Suppressor macrophage treated with lipopolysaccharide for 1 hour (primary cell): ENCODE measurements around the gene SPEM1.

ENCODE experiments used
- DNase-seq, 3 donors: peaks; one replicate each; pipeline ENCODE4 v3.0.0-alpha.2; 2020 to 2022

SPEM1 gene

DNA sequence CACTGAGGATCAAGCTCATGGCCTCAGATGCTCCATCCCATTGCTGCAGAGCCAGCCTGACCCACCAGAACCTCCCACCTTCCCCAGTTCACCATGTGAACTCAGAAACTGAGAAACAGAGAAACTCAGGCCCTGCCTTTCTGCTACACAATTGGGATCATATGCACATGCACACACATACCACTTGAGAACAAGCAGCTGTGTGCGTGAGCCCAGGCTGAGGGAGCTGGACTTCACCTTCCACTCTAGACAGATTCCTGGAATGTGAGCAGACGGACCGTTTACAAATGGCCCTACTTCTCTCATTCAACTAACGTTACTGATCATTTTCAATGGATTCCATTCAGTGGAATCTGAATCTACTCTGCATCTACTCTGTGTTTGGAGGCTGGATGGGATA lies 3.6 kb downstream of the SPEM1 start:
- DNase-seq = no peak

DNA sequence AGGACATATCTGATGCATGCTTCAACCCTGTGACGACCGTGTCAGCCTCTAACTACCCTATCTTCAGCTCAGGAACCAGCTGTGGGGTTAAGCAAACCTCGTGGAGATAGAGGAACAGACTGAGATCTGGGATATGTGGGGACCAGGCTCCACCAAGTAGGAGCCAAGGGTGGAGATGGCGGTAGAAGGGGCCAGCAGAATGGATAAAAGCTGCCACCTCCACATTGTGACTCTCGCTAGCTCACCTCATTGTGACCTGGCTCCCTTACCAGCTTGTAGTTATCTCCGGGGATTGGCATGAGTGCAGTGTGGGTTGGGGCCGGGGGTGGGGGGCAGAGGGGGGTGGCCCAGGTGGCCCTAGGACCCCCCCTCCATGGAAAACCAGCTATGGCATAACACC lies 5.2 kb downstream of the SPEM1 start, which contains the start of gene SPEM2:
Gene SPEM2, plus strand, starts transcription at position 301 of the 400 bp plus-strand sequence. Its CDS starts 73 bp downstream, at position 374.
- no peak for DNase-seq

DNA sequence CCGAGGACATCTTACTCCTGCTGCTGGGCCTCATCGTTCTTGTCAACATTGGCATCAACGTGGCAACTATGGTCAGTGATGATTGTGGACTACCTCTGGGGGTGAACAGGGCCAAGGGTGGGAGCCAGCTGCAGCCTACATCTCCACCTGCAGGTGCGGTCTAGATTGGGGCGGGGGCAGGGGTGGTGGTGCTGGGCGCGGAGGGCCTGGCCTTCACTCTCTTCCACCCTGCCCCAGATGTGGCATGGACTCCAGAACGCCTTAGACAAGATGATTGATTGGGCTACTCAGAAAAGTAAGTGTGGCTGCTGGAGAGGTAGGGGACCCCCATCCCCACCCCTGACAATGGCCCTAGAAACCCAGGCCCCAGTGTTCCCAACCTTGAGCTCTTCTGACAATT lies 5.6 kb downstream of the SPEM1 start:
- no peak for DNase-seq

DNA sequence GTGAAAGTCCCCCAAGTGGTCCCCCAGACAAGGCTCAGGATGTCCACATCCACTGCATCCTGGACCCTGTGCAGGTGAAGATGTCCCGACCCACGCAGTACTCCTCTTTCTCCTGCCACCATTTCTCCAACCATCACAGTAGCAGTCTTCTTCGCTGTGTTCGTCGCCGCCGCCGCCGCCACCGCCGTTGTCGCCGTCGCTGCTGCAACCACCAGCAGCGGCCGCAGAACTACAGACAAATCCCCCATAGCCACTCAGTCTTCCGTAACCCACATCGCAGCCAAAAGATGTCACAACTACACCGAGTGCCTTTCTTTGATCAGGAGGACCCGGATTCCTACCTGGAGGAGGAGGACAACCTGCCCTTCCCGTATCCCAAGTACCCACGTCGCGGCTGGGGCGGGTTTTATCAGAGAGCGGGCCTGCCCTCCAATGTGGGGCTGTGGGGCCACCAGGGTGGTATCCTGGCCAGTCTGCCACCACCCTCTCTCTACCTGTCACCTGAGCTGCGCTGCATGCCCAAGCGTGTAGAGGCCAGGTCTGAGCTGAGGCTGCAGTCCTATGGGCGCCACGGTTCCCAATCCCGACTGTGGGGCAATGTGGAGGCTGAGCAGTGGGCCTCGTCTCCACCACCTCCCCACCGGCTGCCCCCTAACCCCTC lies 6.2 kb downstream of the SPEM1 start:
- DNase-seq = no peak

DNA sequence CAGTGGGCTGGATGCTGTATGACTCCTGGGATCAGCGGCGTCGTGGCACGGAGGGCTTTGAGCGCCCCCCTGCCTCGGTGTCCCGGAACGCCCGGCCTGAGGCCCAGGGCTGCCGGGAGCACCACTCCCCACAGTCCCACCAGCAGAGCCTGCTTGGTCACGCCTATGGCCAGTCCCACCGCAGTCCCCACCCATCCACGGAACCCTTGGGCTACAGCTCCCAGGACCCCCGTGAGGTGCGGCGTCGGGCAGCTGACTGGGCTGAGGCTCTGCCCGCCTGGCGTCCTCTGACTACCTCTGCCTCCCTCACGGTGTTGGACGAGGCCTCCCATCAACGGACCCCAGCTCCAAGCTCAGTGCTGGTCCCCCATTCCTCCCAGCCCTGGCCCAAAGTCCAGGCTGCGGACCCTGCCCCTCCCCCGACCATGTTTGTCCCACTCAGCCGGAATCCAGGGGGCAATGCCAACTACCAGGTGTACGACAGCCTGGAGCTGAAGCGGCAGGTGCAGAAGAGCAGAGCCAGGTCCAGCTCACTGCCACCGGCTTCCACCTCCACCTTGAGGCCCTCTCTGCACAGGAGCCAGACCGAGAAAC lies 6.9 kb downstream of the SPEM1 start:
- no peak for DNase-seq

DNA sequence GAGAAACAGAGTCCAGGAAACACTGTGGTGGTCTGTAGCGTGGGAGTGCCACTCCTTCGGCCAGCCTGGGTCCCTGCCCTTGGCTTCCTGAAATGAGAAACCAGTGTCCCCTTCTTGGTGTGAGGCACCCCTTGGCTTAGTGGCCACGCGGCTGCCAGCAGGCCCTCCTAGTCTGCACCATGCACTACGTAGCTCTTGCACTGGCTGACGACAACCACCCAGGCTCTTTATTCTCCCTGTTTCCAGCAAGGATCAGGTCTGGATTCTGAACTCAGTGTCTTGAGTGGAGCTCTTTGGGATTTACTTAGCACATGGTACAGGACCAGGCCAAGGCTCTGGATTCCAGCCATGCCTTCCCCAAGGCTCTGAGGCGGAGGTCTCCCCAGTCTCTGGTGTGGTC lies 7.4 kb downstream of the SPEM1 start:
- no peak for DNase-seq

DNA sequence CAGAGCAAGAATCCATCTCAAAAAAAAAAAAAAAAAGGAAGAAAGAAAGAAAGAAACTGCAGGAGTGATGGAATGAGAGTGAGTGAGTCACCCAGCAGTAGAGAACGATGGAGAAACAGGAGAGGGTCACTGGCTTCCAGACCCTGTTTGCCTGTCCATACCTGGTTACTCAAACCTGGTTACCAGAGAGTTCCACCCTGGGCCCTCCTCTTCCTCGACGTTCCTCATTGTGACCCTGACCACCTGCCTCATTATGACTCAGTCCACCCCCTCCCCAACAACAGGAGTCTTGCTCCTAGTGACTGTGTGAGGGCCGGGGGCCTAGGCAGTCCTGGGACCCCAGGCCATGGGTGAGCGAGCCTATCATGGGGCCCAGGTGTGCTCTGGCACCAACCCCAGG lies 8.4 kb downstream of the SPEM1 start, which contains the start of gene SPEM3:
Gene SPEM3, plus strand, starts transcription at position 301 of the 400 bp plus-strand sequence. Its CDS starts 46 bp downstream, at position 347.
- DNase-seq = no peak

DNA sequence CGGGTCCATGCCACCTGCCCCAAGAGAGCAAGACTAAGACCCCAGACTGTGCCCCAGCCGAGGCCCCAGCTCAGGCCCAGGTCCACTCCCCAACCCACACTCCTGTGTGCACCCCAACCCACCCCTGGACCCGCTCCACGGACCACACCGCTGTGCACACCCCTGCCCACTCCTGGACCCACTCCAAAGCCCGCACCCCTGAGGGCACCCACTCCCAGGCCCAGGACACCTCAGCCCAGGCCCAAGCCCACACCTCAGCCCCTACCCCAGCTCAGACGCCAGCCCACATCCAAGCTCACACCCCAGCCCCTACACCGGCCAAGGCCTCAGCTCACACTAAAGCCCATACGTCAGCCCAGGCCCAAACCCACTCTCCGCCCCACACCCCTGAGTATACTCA lies 9.6 kb downstream of the SPEM1 start:
- DNase-seq = no peak

DNA sequence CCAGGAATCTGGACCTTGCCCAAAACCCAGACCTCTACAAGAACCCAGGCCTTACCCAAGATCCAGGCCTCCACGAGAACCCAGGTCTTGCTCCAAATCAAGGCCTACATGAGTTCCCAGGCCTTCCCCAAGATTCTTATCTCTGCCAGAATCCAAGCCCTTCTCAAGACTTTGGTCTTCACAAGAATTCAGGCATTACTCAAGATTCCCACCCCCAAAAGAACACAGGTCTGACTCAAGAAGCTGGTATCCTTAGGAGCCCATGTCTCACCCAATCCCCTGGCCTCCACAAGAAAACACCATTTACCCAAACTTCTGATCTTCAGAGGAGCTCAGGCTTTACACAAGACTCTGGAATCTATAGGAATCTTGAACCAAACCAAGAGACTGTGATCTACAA lies 11.1 kb downstream of the SPEM1 start:
- DNase-seq = no peak

DNA sequence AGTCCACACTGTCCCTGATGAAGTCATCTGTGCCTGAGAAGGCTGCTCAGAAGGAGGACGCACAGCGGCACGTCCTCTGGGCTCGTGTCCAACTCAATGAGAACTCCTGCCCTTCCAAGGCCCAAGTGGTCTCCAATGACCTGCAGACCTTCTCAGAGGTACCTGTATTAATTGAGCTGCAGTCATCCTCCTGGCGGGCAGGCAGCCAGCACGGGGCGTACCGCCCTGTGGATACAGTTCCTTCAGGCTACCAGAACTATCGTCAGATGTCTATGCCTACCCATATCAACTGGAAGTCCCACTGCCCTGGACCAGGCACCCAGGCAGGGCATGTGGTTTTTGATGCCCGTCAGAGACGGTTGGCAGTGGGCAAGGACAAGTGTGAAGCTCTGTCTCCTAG lies 12.2 kb downstream of the SPEM1 start:
- no peak for DNase-seq

DNA sequence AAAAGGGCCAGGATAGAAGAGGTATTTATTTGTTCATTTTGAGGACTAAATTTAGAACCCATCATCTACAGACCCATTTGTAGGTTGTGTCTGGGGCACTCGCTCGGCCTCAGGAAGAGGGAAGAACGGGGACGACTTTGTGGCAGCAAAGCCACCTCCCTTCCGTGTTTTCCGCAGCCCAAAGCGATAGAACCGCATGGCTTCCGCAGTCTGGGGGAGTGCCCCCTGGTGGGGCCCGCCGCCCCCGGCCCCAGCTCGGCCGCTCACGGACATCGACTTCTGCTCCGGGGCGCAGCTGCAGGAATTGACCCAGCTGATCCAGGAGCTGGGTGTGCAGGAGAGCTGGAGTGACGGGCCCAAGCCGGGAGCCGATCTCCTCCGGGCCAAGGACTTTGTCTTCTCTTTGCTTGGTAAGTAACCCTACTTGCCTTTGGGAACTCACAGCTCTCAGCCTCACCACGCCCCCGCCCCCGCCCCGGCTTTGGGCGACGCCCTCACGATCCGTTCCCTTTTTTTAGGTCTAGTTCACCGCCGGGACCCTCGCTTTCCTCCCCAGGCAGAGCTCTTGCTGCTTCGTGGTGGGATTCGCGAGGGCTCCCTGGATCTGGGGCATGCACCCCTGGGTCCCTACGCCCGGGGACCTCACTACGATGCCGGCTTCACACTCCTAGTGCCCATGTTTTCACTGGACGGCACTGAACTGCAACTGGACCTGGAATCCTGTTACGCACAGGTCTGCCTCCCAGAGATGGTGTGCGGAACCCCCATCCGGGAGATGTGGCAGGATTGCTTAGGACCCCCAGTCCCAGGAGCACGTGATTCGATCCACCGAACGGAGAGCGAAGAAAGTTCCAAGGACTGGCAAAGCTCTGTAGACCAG lies 15.8 kb downstream of the SPEM1 start:
- peak; percentile 57 to 81 (median 73) for DNase-seq

DNA sequence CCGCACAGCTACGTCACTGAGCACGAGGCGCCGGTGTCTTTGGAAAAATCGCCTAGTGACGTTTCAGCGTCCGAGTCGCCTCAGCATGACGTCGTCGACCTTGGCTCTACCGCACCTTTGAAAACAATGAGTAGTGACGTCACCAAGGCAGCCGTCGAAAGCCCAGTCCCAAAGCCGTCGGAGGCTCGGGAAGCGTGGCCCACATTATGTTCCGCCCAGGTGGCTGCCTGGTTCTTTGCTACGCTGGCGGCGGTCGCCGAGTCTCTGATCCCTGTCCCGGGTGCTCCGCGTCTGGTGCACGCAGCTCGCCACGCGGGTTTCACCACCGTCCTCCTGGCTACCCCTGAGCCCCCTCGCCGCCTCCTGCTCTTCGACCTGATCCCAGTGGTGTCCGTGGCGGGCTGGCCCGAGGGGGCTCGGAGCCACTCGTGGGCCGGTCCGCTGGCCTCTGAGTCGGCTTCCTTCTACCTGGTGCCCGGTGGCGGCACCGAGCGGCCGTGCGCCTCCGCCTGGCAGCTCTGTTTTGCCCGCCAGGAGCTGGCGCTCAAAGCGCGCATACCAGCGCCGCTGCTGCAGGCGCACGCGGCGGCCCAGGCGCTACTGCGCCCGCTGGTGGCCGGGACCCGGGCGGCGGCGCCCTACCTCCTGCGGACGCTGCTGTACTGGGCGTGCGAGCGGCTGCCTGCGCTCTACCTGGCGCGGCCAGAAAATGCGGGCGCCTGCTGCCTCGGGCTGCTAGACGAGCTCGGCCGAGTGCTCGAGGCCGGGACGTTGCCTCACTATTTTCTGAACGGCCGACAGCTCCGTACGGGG lies 16.6 kb downstream of the SPEM1 start:
- DNase-seq = peak; percentile 86 to 95 (median 91)

DNA sequence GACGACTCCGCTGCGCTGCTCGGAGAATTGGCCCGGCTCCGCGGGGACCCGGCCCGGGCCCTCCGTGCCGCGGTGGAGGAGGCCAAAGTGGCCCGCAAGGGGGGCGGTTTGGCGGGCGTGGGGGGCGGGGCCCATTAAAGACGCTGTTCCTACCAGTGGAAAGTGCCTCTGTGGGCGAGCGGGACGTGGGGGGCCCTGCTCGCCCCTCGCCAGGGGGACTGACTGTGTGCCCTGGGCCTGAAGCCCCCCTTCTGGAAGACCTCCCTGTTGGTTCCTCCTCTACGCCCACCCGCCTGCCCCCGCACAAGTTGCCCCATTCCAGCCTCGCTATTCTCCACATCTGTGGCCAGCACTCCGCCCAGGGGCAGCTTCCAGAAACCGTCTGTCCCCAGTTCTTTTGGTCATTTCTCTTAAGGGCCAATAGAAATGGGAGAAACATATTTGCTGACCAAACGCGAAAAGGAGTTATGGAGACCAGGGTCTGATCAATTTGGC lies 17.3 kb downstream of the SPEM1 start:
- no peak for DNase-seq

DNA sequence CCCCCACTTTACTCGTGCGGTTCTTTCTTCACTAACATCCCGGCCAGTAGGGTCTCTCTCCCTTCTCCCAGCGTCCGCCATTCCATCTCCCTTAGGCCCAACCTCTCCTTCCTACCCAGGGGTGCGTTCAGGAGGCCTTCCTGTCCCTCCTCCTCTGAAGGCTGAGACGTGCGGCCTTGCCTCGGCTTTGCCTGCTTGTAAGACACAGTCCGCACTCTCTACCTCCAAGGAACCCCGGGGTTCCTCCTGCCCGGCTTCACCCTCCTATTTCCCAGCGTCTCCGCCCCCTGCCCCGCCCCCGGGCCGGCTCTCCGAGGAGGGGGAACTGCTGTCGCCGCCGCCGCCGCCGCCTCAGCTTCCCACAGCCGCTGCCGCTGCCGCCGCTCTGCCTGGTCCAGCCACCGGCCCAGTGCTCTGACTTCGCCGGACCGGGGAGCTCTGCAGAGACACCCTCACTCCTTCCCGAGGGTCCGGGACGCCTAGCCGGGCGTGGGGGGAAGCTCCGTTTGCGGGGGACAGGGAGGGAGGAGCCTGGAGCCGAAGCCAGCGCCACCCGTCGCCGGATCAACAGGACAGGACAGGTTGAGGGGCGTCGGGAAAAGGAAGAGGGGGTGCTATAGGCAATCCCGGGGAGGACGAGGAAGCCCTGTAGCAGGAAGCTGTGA lies 18.0 kb downstream of the SPEM1 start:
- DNase-seq = peak; percentile 63 to 91 (median 80)

DNA sequence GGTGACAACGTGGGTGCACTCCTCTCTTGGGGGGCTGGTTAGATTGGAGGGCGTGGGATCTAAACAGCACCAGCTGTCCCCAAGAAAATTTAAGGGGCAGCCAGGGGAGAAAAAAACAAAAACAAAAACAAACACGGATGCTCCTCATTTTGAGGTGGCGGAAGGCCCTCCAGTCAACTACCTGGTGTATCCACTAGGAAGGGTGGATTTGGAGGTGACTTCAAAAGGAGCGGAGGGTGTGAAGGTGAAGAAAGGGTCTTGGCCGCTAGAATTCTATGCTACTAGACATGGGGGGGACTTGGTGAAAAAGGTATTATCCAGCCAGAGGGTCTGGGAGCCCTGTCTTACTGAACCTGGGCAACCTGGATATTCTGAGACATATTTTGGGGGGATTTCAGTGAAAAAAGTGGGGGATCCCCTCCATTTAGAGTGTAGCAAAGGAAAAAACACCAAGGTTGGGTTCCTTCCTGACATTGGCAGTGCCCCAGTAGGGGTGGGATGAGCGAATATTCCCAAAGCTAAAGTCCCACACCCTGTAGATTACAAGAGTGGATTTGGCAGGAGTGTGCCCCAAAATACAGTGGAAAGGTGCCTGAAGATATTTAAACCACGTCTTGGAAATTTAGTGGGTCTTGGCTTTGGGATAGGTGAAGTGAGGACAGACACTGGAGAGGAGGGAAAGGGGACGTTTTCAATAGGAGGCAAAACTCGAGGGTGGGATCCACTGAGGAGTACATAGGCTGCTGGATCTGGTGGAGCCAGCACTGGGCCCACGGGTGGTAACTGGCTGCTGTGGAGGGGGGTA lies 18.7 kb downstream of the SPEM1 start:
- no peak for DNase-seq

DNA sequence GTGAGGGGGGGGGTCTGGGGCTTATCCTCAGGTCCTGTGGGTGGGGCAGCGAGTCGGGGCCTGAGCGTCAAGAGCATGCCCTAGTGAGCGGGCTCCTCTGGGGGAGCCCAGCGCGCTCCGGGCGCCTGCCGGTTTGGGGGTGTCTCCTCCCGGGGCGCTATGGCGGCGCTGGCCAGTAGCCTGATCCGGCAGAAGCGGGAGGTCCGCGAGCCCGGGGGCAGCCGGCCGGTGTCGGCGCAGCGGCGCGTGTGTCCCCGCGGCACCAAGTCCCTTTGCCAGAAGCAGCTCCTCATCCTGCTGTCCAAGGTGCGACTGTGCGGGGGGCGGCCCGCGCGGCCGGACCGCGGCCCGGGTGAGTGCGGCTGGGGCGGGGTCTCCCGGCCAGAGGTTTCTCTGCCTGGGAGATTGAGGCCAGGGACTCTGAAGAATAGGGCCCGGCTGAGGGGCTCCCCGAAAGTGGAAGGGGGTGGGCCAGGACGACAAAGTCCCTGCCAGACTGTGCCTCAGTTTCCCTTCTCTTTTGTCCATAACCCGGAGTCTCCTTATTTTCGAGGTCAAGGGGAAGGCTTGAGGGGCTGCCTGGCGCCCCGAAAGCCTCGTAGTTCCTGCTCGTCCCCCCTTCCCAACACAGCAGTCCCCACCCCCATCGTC lies 19.5 kb downstream of the SPEM1 start, which contains the start of gene FGF11:
Gene FGF11, plus strand, starts transcription at position 51 of the 651 bp plus-strand sequence. Its CDS starts 109 bp downstream, at position 160.
- DNase-seq = no peak

DNA sequence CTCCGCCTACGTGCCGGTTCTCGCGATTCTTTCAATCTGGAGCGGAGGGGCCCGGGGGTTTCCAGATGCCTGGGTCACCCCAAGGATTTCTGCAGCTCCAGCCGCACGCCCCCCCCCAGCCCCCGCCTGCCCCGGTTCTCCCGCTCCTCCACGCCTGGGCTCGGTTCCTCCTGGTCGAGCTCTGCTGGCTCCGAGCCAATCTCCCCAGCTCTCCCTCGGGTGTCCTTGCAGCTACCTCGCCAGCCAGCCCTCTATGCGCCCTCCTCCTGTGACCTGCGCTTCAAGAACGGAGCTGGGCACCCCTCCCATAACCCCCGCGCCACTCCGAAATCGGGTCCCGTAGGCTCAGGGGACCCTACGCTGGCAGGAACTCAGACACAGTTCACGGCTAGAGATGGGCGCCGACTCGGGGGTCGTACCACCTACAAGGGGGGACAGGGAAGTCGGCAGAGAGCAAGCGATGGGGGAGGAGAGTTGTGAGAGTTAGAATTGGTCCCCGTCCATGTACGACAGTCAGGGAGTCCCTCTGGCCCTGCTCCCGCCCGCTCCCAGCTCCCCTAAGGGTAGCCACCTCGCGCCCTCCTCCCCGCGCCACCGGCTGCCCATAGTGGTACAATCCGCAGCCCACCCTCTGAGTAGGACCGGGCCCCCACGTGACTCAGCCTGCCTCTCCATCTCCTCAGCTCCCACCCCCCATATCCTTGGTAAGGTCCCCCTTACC lies 20.1 kb downstream of the SPEM1 start:
- DNase-seq = peak; percentile 41 to 70 (median 49)

DNA sequence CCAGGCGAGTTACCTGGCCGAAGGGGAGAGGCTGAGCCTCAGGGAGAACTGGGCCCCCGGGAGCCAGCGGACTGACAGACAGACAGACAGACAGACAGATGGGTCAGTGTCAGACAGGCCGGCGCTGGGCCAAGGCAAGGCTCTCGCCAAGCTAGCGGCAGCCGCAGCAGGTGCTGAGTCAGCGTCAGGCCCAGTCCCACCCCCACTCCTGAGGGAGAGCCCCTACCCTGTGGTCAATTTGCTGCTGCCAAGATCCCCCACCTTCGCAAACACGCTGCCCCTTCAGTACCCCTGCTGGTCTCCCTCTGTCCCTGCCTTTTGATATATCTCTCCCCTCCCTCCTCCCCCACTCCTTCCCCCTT lies 20.7 kb downstream of the SPEM1 start:
- peak; percentile 50 to 72 (median 54) for DNase-seq

DNA sequence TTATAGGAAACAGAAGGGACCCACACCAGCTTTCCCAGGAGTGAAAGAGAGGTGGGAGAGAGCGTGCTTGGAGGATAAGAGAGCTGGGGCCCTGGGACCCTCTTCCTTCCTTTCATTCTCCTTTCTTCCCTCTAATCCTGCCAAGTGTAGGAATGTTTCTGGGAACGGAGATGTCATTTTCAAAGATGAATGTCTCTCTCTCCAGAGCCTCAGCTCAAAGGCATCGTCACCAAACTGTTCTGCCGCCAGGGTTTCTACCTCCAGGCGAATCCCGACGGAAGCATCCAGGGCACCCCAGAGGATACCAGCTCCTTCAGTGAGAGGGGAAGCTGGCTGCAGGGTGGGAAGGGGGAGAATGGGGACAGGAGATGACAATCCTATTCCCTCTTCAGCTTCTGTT lies 21.1 kb downstream of the SPEM1 start:
- no peak for DNase-seq

DNA sequence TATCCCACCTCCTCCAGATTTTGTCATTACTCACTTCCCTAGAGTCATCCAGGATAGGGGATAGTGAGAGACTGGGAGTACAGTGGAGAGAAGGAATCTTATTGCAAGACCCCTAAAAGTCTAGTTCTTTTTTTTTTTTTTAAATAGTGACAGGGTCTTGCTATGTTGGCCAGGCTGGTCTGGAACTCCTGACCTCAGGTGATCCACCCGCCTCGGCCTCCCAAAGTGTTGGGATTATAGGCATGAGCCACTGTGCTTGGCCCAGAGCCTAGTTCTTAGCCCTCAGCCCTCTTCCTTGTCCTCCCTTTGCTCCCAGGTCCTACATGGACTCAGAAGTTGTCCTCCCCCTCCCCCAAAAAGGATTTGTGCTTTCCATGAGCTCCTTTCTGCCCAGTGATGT lies 22.0 kb downstream of the SPEM1 start:
- no peak for DNase-seq
